Posterior cingulate gyrus (tissue), 11 donors: ENCODE data around the gene PLCG1.

Source experiments
- DNase-seq, 10 donors: peaks; one replicate each; pipeline versions ENCODE4 v3.0.0 to v3.0.0-alpha.2; 2020 to 2021; ENCODE audit warnings: mixed read lengths in 3 of 10
- intact Hi-C: fragments of 100-400 bp; cut with DNase I; formaldehyde crosslinking; loops from one replicate; pipeline ENCODE4 v1.15.1; 2023

PLCG1 gene

GRCh38 chr20:41175201-41175651 lies 37.9 kb downstream of the PLCG1 start:
- intact Hi-C loops: no loop called here
- DNase-seq: peak in 5 of 10 donors; percentile 6 to 32 (median 15)

GRCh38 chr20:41175727-41176330 lies 38.5 kb downstream of the PLCG1 start:
- DNase-seq: peak in 5 of 10 donors; percentile 7 to 69 (median 10)
- intact Hi-C loops: no loop called here

- intact Hi-C loops: no loop called here
- peak in 5 of 10 donors; percentile 6 to 60 (median 14) for DNase-seq
These were observed 39.6 kb downstream of the PLCG1 start for GRCh38 chr20:41176711-41177552.

GRCh38 chr20:41177636-41178035 lies 40.3 kb downstream of the PLCG1 start:
- DNase-seq: peak in 6 of 10 donors; percentile 21 to 88 (median 46)
- intact Hi-C loops: no loop called here

DNA sequence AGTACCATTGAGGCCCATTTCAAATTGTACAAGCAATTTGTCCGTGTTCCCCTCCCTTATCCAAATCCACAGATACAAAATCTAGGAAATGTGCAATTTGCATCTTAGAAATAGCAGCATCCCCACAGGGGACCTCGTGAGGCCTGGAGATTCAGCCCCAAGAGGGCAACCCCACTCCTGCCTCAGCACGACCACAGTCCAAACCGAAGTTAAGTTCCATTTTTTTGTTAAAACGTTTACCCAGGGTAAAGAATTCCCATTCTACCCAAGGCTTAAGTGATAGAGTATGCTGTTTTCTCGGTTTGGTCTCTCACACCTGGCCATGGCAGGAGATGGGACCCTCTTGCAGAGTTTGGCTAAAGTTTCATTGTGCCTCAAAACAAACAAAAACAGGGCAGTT lies 41.2 kb downstream of the PLCG1 start:
- peak in 3 of 10 donors; percentile 14 to 64 (median 46) for DNase-seq
- intact Hi-C loops: no loop called here

DNA sequence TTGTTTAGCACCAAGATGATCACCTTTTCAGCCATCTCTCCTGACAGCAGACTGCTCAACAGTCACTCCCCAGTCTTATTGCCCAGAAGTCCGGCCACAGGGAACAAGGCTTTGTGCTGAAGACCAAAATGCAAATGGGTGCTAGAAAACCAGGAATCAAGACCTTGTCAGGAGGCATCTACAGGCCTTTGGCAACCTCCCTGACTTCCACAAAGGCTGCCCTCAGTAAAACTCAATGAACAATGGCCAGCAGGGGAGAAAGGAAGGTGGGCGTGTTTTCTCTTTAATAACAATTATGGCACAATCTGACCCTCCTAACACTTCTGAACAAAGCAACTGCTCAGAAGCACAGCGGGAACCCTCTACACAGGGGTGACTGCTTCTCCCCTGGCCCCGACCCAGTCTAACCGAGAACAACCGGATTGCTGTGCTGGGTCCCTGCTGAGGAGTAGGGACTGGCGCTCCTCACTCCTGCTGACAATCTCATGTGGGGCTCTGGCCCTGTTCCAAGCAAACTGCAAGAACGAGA lies 41.6 kb downstream of the PLCG1 start:
- peak in 6 of 10 donors; percentile 45 to 86 (median 62) for DNase-seq
- intact Hi-C loops: no loop called here

DNA sequence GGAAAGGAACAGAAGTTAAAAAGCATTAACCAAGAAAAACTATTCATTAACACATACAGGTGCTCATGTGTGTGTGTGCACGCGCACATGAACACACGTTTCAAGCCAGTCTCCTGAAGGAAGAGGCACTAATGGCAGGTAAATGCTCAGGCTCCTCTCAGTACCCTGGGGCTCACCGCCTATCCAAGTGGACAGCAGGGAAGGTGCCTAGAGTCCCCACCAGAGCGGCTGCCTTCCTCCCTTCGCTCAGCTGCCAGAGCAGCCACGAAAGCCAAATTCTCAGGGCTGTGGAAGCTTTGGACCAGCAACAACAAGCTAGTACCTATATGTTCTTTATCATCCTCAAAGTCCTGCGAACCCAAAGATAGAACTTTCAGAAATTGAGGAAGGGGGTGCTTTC lies 42.6 kb downstream of the PLCG1 start:
- intact Hi-C loops: no loop called here
- DNase-seq: peak in 5 of 10 donors; percentile 5 to 67 (median 10)

GRCh38 chr20:41180599-41181333 lies 43.4 kb downstream of the PLCG1 start:
- intact Hi-C loops: no loop called here
- DNase-seq: peak in 5 of 10 donors; percentile 5 to 52 (median 13)

- intact Hi-C loops: no loop called here
- peak in 5 of 10 donors; percentile 5 to 63 (median 14) for DNase-seq
These were observed 44.2 kb downstream of the PLCG1 start for GRCh38 chr20:41181567-41181966.

GRCh38 chr20:41182296-41183212 lies 45.2 kb downstream of the PLCG1 start:
- peak in 4 of 10 donors; percentile 4 to 76 (median 28) for DNase-seq
- intact Hi-C loops: no loop called here

DNA sequence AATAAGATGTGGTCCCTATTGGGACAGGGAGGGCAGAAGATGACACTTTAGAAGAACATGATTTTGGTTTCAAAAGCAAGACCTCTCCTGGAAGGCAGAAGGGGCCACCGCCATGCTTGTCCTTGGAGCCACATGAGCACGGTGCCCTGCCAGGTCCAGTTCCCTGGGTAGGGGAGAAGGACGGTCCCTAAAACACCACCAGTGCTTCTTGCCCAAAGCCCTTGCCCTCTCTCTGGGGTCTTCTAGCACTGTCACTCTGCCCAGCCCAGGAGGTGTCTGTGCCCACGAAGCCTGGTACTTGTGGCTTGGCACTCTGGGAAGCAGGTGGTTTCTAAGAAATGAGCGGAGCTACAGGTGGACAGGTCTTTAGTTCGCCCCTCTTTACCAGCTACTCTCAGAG lies 46.0 kb downstream of the PLCG1 start:
- DNase-seq: peak in 3 of 10 donors; percentile 7 to 81 (median 47)
- intact Hi-C loops: no loop called here

- peak in 2 of 10 donors; percentile 8 to 74 for DNase-seq
- intact Hi-C loops: no loop called here
These were observed 46.5 kb downstream of the PLCG1 start for GRCh38 chr20:41183831-41184230.

GRCh38 chr20:41185013-41185757 lies 47.8 kb downstream of the PLCG1 start:
- peak in 9 of 10 donors; percentile 62 to 96 (median 70) for DNase-seq
- intact Hi-C loops: no loop called here

- intact Hi-C loops: no loop called here
- no peak for DNase-seq
These were observed 50.3 kb downstream of the PLCG1 start for GRCh38 chr20:41187668-41188067.

- peak in 1 of 10 donors; percentile 48 for DNase-seq
- intact Hi-C loops: no loop called here
These were observed 54.5 kb downstream of the PLCG1 start for GRCh38 chr20:41191562-41192500.

DNA sequence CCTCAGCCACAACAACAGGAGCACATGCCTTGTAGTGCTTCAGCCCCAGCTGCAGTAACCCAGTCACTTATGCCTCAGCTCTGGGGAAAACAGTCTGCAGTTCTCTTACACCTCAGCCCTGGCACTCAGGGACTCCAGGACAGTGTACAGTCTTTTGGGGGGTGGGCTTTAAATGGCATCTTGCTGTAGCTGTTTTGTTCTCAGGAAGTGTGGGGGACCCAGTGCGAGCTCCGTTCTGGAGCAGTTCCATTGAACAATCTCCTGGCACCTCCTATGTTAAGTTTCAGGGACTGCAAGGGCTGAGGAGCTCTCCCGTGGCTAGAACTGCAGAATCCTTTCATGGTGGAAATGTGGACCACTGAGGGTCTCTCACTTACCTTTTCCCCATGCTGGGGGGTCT lies 55.2 kb downstream of the PLCG1 start:
- no peak for DNase-seq
- intact Hi-C loops: no loop called here

GRCh38 chr20:41196653-41197225 lies 59.4 kb downstream of the PLCG1 start:
- DNase-seq: no peak
- intact Hi-C loops: no loop called here
